HepG2 (cell line): ENCODE data around the gene METRN. TPM values are rescaled to one million over a fixed set of nuclear protein-coding genes. Genes with fewer than 3 reads are reported as not detected.
A peak's percentile ranks its signal among the peaks of the same experiment; 100 is the strongest.

Experiments used
- CCDC6 ChIP-seq: sonication (generic); formaldehyde crosslinking; IDR thresholded peaks from 2 replicates; pipeline ENCODE4 v1.8.1; 2022; ENCODE audit warnings: mild to moderate bottlenecking, missing genetic modification reagents, moderate library complexity
- CHCHD3 ChIP-seq: sonication (generic); formaldehyde crosslinking; IDR thresholded peaks from 2 replicates; pipeline ENCODE4 v1.8.0; 2022; ENCODE audit warnings: mild to moderate bottlenecking, missing genetic modification reagents, moderate library complexity
- IRX3 ChIP-seq: sonication (generic); formaldehyde crosslinking; IDR thresholded peaks from 2 replicates; pipeline ENCODE4 v1.8.1; 2023; ENCODE audit warnings: mild to moderate bottlenecking, low read depth, missing genetic modification reagents, borderline replicate concordance
- KDM5B ChIP-seq: sonication (generic); formaldehyde crosslinking; IDR thresholded peaks from 2 replicates; pipeline ENCODE4 v1.4.0; 2020; ENCODE audit warnings: missing genetic modification reagents, mild to moderate bottlenecking, borderline replicate concordance
- KDM6A ChIP-seq: IDR thresholded peaks from 2 replicates; pipeline ENCODE4 v1.6.1; 2016; ENCODE audit warnings: low read depth
- NAIF1 ChIP-seq: sonication (generic); formaldehyde crosslinking; IDR thresholded peaks from 2 replicates; pipeline ENCODE4 v1.5.0; 2020; ENCODE audit warnings: mild to moderate bottlenecking, missing genetic modification reagents, borderline replicate concordance
- NKX3-1 ChIP-seq: sonication (generic); formaldehyde crosslinking; IDR thresholded peaks from 2 replicates; pipeline ENCODE4 v1.5.0; 2020; ENCODE audit warnings: missing genetic modification reagents
- PHF5A ChIP-seq: IDR thresholded peaks from one replicate; pipeline ENCODE4 v1.6.1; 2018; ENCODE audit warnings: low read depth, missing genetic modification reagents; ENCODE audit not compliant: unreplicated experiment
- POGK ChIP-seq: sonication (generic); formaldehyde crosslinking; conservative IDR thresholded peaks from 2 replicates; pipeline ENCODE4 v1.8.0; 2022; ENCODE audit warnings: mild to moderate bottlenecking, moderate library complexity, missing genetic modification reagents
- SRF ChIP-seq: IDR thresholded peaks from 2 replicates; pipeline ENCODE4 v1.6.1; 2011; ENCODE audit warnings: mild to moderate bottlenecking, low read depth, low read length, moderate library complexity
- TSC22D2 ChIP-seq: sonication (generic); formaldehyde crosslinking; IDR thresholded peaks from 2 replicates; pipeline ENCODE4 v1.5.1; 2020; ENCODE audit warnings: missing genetic modification reagents, mild to moderate bottlenecking, borderline replicate concordance
- ZBTB43 ChIP-seq: sonication (generic); formaldehyde crosslinking; conservative IDR thresholded peaks from 2 replicates; pipeline ENCODE4 v1.4.0; 2020; ENCODE audit warnings: missing genetic modification reagents
- ZNF331 ChIP-seq: sonication (generic); formaldehyde crosslinking; IDR thresholded peaks from 2 replicates; pipeline ENCODE4 v1.4.0; 2020; ENCODE audit warnings: missing genetic modification reagents
- ZNF776 ChIP-seq: sonication (generic); formaldehyde crosslinking; IDR thresholded peaks from 2 replicates; pipeline ENCODE4 v1.4.0; 2020; ENCODE audit warnings: mild to moderate bottlenecking, missing genetic modification reagents
- ZSCAN12 ChIP-seq: sonication (generic); formaldehyde crosslinking; IDR thresholded peaks from 2 replicates; pipeline ENCODE4 v1.9.0; 2021; ENCODE audit warnings: mild to moderate bottlenecking, missing genetic modification reagents
- ZSCAN21 ChIP-seq: sonication (generic); formaldehyde crosslinking; IDR thresholded peaks from 2 replicates; pipeline ENCODE4 v1.8.0; 2022; ENCODE audit warnings: mild to moderate bottlenecking, missing genetic modification reagents, moderate library complexity, borderline replicate concordance
- ZSCAN29 ChIP-seq: sonication (generic); formaldehyde crosslinking; conservative IDR thresholded peaks from 2 replicates; pipeline ENCODE4 v1.4.0; 2020; ENCODE audit warnings: mild to moderate bottlenecking, missing genetic modification reagents
- polyA plus RNA-seq, 8 experiments: library from polyadenylated mRNA; depleted of rRNA in 3 of 8; stranded (reverse) in 7 of 8; unstranded in 1 of 8; fragments of >200 nt; fragmentation: Illumina TruSeq in 4 of 8; extraction: Trizol in 4 of 8; gene quantifications; 2 replicates each; pipeline versions ENCODE4 v1.2.1 to v1.2.3, GENCODE V29; 2011 to 2016; ENCODE audit warnings: low read depth in 4 of 8, missing spikeins in 1 of 8, mixed read lengths in 1 of 8; ENCODE audit not compliant: insufficient read depth in 1 of 8
- total RNA-seq, 5 experiments: library from RNA; depleted of rRNA; stranded (reverse); fragments of >200 nt; fragmentation: Illumina TruSeq; extraction: Trizol; gene quantifications; 2 replicates each; pipeline ENCODE4 v1.2.3, GENCODE V29; 2016; ENCODE audit warnings: low read depth in 1 of 5
- TF ChIP-seq, protein P1 (sequence below): sonication (generic); formaldehyde crosslinking; IDR thresholded peaks from 2 replicates; pipeline ENCODE4 v1.4.0; 2020; ENCODE audit warnings: missing genetic modification reagents
- TF ChIP-seq, protein P2 (sequence below): sonication (generic); formaldehyde crosslinking; IDR thresholded peaks from 2 replicates; pipeline ENCODE4 v1.4.0; 2020; ENCODE audit warnings: missing genetic modification reagents, borderline replicate concordance

METRN gene
- total and polyA plus RNA-seq, 2 of the 13 experiments (the other 11 are each of a cell fraction or from before 2014, with no cell fraction given) = 25.5 to 46.1 TPM

DNA sequence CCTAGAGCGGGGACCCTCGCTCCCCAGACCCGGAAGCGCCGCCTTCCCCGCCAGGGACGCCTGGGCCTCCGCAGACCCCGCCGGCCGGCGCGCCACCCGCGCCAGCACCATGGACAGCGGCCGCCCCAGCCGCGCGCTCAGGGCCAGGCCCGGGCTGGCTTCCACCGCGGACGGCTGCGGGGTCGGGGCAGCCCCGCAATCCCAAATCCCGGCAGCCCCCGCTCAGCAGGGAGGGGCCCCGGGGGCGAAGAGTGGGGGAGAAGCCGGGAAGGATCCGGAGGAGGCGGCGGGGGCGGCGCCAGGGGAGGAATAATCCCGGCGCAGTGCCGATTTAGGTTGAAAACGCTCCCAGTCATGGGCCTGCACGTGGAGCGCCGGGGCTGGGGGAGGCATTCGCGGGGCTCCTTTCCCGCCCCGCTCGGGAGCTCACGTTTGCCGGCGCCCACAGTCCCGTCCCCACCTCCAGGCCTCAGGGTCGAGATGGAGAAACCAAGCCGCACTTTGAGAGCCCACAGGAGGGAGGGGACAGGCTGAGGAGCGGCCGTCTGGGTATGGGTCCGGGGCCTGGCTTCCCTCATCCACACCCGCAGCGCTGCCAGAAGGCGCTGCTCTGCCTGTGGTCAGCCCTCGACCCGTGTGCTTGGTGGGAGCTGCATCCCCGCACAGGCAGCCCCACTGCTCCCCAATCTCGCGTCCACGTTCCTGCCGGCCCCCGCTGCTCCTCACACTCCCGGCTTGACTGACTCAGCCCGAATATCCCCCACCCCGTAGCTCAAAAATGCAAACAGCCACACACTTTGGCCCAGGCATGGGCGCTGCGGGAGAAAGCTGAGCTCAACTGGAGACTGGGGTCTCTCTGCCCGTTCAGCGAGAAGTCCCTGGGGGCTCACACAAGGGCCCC lies 14.0 kb upstream of the METRN start (continued):
- TF ChIP-seq ZBTB43 (CRISPR knock-in tag) (peak; percentile 89), IRX3 (CRISPR knock-in tag) (peak; percentile 94), SRF (no peak), PHF5A (no peak), CCDC6 (CRISPR knock-in tag) (peak; percentile 69; the same call in 1 of the 2 replicates), ZSCAN12 (CRISPR knock-in tag) (peak; percentile 90), ZNF776 (CRISPR knock-in tag) (peak; percentile 47; the same call in 1 of the 2 replicates), POGK (CRISPR knock-in tag) (peak; percentile 79; the same call in 1 of the 2 replicates), TSC22D2 (CRISPR knock-in tag) (peak; percentile 92), ZSCAN29 (CRISPR knock-in tag) (no peak), ZNF331 (CRISPR knock-in tag) (peak; percentile 79; the same call in 1 of the 2 replicates), NKX3-1 (CRISPR knock-in tag) (peak; percentile 81), ZSCAN21 (peak; percentile 80), CHCHD3 (CRISPR knock-in tag) (peak; percentile 73; the same call in 1 of the 2 replicates), NAIF1 (no peak), KDM6A (CRISPR knock-in tag) (no peak), KDM5B (CRISPR knock-in tag) (peak; percentile 52; the same call in 1 of the 2 replicates)
- TF ChIP-seq, protein P1, sequence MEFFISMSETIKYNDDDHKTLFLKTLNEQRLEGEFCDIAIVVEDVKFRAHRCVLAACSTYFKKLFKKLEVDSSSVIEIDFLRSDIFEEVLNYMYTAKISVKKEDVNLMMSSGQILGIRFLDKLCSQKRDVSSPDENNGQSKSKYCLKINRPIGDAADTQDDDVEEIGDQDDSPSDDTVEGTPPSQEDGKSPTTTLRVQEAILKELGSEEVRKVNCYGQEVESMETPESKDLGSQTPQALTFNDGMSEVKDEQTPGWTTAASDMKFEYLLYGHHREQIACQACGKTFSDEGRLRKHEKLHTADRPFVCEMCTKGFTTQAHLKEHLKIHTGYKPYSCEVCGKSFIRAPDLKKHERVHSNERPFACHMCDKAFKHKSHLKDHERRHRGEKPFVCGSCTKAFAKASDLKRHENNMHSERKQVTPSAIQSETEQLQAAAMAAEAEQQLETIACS (CRISPR knock-in tag) = peak; percentile 75
- TF ChIP-seq, protein P2, sequence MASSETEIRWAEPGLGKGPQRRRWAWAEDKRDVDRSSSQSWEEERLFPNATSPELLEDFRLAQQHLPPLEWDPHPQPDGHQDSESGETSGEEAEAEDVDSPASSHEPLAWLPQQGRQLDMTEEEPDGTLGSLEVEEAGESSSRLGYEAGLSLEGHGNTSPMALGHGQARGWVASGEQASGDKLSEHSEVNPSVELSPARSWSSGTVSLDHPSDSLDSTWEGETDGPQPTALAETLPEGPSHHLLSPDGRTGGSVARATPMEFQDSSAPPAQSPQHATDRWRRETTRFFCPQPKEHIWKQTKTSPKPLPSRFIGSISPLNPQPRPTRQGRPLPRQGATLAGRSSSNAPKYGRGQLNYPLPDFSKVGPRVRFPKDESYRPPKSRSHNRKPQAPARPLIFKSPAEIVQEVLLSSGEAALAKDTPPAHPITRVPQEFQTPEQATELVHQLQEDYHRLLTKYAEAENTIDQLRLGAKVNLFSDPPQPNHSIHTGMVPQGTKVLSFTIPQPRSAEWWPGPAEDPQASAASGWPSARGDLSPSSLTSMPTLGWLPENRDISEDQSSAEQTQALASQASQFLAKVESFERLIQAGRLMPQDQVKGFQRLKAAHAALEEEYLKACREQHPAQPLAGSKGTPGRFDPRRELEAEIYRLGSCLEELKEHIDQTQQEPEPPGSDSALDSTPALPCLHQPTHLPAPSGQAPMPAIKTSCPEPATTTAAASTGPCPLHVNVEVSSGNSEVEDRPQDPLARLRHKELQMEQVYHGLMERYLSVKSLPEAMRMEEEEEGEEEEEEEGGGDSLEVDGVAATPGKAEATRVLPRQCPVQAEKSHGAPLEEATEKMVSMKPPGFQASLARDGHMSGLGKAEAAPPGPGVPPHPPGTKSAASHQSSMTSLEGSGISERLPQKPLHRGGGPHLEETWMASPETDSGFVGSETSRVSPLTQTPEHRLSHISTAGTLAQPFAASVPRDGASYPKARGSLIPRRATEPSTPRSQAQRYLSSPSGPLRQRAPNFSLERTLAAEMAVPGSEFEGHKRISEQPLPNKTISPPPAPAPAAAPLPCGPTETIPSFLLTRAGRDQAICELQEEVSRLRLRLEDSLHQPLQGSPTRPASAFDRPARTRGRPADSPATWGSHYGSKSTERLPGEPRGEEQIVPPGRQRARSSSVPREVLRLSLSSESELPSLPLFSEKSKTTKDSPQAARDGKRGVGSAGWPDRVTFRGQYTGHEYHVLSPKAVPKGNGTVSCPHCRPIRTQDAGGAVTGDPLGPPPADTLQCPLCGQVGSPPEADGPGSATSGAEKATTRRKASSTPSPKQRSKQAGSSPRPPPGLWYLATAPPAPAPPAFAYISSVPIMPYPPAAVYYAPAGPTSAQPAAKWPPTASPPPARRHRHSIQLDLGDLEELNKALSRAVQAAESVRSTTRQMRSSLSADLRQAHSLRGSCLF (CRISPR knock-in tag) = no peak
